GM19328 (cell line): ENCODE results near the gene CNTN4.
A peak's percentile ranks its signal among the peaks of the same experiment; 100 is the strongest.

Experiments
- ATAC-seq: cut with Tn5 transposase; IDR thresholded peaks from one replicate; pipeline ENCODE4 v1.9.1; 2021; ENCODE audit warnings: mild to moderate bottlenecking, moderate library complexity; ENCODE audit not compliant: unreplicated experiment

CNTN4 gene

GRCh38 chr3:3013317-3014052, 914.8 kb downstream of the CNTN4 start:
- ATAC-seq: no peak

GRCh38 chr3:3015185-3016089, 916.8 kb downstream of the CNTN4 start:
- peak; percentile 59 for ATAC-seq

- ATAC-seq: no peak
Measured at GRCh38 chr3:3016226-3016625, 917.6 kb downstream of the CNTN4 start.

GRCh38 chr3:3020209-3020608, 921.5 kb downstream of the CNTN4 start:
- no peak for ATAC-seq

- ATAC-seq: no peak
Measured at GRCh38 chr3:3023111-3023745, 924.6 kb downstream of the CNTN4 start.

GRCh38 chr3:3027976-3028567, 929.4 kb downstream of the CNTN4 start:
- ATAC-seq: peak; percentile 68

GRCh38 chr3:3031326-3031725, 932.7 kb downstream of the CNTN4 start:
- no peak for ATAC-seq

GRCh38 chr3:3037156-3037555, 938.5 kb downstream of the CNTN4 start:
- ATAC-seq: no peak

- no peak for ATAC-seq
Measured at GRCh38 chr3:3038201-3038991, 939.7 kb downstream of the CNTN4 start.

- ATAC-seq: no peak
Measured at GRCh38 chr3:3053974-3054373, 955.3 kb downstream of the CNTN4 start.

GRCh38 chr3:3059645-3060044, 961.0 kb downstream of the CNTN4 start:
- no peak for ATAC-seq

- ATAC-seq: no peak
Measured at GRCh38 chr3:3064297-3064696, 965.6 kb downstream of the CNTN4 start.

GRCh38 chr3:3065876-3066275, 967.2 kb downstream of the CNTN4 start:
- ATAC-seq: no peak

GRCh38 chr3:3066378-3066777, 967.7 kb downstream of the CNTN4 start:
- ATAC-seq: no peak

GRCh38 chr3:3066910-3067309, 968.2 kb downstream of the CNTN4 start:
- no peak for ATAC-seq

GRCh38 chr3:3068358-3068881, 969.8 kb downstream of the CNTN4 start:
- ATAC-seq: no peak

- no peak for ATAC-seq
Measured at GRCh38 chr3:3069723-3070122, 971.1 kb downstream of the CNTN4 start.

- no peak for ATAC-seq
Measured at GRCh38 chr3:3071136-3071535, 972.5 kb downstream of the CNTN4 start.

- no peak for ATAC-seq
Measured at GRCh38 chr3:3074551-3075257, 976.0 kb downstream of the CNTN4 start.

GRCh38 chr3:3080309-3080708, 981.6 kb downstream of the CNTN4 start:
- ATAC-seq: no peak
